ENCODE measurements around the gene NR4A1. TPM values are rescaled to one million over a fixed set of nuclear protein-coding genes. Genes with fewer than 3 reads are reported as not detected.
A peak's percentile ranks its signal among the peaks of the same experiment; 100 is the strongest.

Gene NR4A1
- total and polyA plus RNA-seq, 2 of the 13 experiments (the other 11 are each of a cell fraction or from before 2014, with no cell fraction given) = 5.7 to 15.2 TPM

GRCh38 chr12:52024845-52025230 lies 26.4 kb upstream of the NR4A1 start:
- peak overlapping the region; percentile 93 for H3K4me2 ChIP-seq (ENCODE audit: low read depth, low read length)
- H2AFZ ChIP-seq (ENCODE audit: low read length) = no peak overlapping the region
- ChIA-PET CTCF (ENCODE audit: low intra/inter-chr PET ratio, low total read pairs) (interaction anchor here (1.5 to 8.0 kb wide), 6 partner anchors 22 to 96 kb away, joined by 3 to 99 read pairs (median 46); partner anchors contain the start of gene ATG101), POLR2A (interaction anchor here (0.6 to 2.5 kb wide), 13 partner anchors 14 to 1498 kb away, joined by 3 to 19 read pairs (median 5); partner anchors contain the start of genes ATG101 and NR4A1)
- ATAC-seq (no peak), DNase-seq (ENCODE audit: low spot score) (peak; percentile 44), FAIRE-seq (peak; percentile 59)
- H3K79me2 ChIP-seq (ENCODE audit: insufficient read depth, low read length) = no peaks in the 10 kb centered on the region
- peak overlapping the region; percentile 67 for H3K27ac ChIP-seq (ENCODE audit: extremely low read length, insufficient read depth, low read length)
- H4K20me1 ChIP-seq (ENCODE audit: insufficient read depth, low read length) = no peaks in the 10 kb centered on the region
- peak overlapping the region; percentile 15 to 85 (median 57); a peak in 5 of 6 replicates for H3K4me3 ChIP-seq (replicated peaks in 1 of 3; ENCODE audit: insufficient read depth in 1 of 3, low read depth in 2 of 3, low read length in 3 of 3)
- H3K9ac ChIP-seq (ENCODE audit: insufficient read depth, low read depth, low read length) = peak overlapping the region; percentile 61
- 15% methylated on average over 15 of the region's 15 CpGs for WGBS (ENCODE audit: low lambda C conversion rate)
- intact Hi-C loops (cut with micrococcal nuclease; ENCODE audit: unreplicated experiment) = loop anchor here (1.0 kb wide), 3 partner anchors 44 to 97 kb away; partner anchors contain the start of gene ATG101
- in situ Hi-C loops (cut with HindIII; ENCODE audit: extremely low pct_ligation_motif_present, low pct_unique_long_range_greater_than_20kb) = loop anchor here (5.0 kb wide), 2 partner anchors 57 to 97 kb away; no protein-coding TSS in a partner anchor
- no TSS peak for BruUV-seq (replicated peaks)
- H3K4me1 ChIP-seq (ENCODE audit: insufficient read depth, low read length) = peaks cover 44% of the 10 kb centered on the region
- no peaks in the 10 kb centered on the region for H3K9me3 ChIP-seq (ENCODE audit: low read length)
- no peaks in the 10 kb centered on the region for H3K36me3 ChIP-seq (replicated peaks in 1 of 2; ENCODE audit: control insufficient read depth in 1 of 2, insufficient read depth in 2 of 2, low read length in 2 of 2)
- H3K27me3 ChIP-seq (ENCODE audit: control insufficient read depth in 1 of 2, insufficient read depth in 2 of 2, low read length in 2 of 2) = peaks cover 0 to 1% of the 10 kb centered on the region in 2 experiments; a peak in 2 of 5 replicates
- TF ChIP-seq NFE2 (CRISPR knock-in tag; IDR thresholded peaks at IDR 0.05) = no peak
- TF ChIP-seq NONO (IDR thresholded peaks at IDR 0.05) = no peak
- no peak for TF ChIP-seq NONO (CRISPR knock-in tag; conservative IDR thresholded peaks at IDR 0.05)
- TF ChIP-seq ZNF317 (CRISPR knock-in tag; IDR thresholded peaks at IDR 0.05) = no peak
- TF ChIP-seq, protein P1, sequence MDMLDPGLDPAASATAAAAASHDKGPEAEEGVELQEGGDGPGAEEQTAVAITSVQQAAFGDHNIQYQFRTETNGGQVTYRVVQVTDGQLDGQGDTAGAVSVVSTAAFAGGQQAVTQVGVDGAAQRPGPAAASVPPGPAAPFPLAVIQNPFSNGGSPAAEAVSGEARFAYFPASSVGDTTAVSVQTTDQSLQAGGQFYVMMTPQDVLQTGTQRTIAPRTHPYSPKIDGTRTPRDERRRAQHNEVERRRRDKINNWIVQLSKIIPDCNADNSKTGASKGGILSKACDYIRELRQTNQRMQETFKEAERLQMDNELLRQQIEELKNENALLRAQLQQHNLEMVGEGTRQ (IDR thresholded peaks at IDR 0.05; ENCODE audit: low read depth, low read length) = no peak
- TF ChIP-seq, protein P1 (CRISPR knock-in tag; IDR thresholded peaks at IDR 0.05; ENCODE audit: borderline replicate concordance) = peak; percentile 66; the same call in 1 of the 2 replicates
- no peak for TF ChIP-seq ARNT (IDR thresholded peaks at IDR 0.05)
- TF ChIP-seq THAP11 (CRISPR knock-in tag; IDR thresholded peaks at IDR 0.05) = no peak
- TF ChIP-seq, protein P2, sequence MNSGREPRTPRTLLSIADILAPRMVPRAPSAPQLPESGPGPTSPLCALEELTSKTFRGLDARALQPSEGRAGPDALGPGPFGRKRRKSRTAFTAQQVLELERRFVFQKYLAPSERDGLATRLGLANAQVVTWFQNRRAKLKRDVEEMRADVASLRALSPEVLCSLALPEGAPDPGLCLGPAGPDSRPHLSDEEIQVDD (CRISPR knock-in tag; IDR thresholded peaks at IDR 0.05; ENCODE audit: borderline replicate concordance) = no peak
- TF ChIP-seq, protein P3, sequence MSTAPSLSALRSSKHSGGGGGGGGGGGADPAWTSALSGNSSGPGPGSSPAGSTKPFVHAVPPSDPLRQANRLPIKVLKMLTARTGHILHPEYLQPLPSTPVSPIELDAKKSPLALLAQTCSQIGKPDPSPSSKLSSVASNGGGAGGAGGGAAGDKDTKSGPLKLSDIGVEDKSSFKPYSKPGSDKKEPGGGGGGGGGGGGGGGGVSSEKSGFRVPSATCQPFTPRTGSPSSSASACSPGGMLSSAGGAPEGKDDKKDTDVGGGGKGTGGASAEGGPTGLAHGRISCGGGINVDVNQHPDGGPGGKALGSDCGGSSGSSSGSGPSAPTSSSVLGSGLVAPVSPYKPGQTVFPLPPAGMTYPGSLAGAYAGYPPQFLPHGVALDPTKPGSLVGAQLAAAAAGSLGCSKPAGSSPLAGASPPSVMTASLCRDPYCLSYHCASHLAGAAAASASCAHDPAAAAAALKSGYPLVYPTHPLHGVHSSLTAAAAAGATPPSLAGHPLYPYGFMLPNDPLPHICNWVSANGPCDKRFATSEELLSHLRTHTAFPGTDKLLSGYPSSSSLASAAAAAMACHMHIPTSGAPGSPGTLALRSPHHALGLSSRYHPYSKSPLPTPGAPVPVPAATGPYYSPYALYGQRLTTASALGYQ (CRISPR knock-in tag; IDR thresholded peaks at IDR 0.05) = no peak
- TF ChIP-seq, protein P4, sequence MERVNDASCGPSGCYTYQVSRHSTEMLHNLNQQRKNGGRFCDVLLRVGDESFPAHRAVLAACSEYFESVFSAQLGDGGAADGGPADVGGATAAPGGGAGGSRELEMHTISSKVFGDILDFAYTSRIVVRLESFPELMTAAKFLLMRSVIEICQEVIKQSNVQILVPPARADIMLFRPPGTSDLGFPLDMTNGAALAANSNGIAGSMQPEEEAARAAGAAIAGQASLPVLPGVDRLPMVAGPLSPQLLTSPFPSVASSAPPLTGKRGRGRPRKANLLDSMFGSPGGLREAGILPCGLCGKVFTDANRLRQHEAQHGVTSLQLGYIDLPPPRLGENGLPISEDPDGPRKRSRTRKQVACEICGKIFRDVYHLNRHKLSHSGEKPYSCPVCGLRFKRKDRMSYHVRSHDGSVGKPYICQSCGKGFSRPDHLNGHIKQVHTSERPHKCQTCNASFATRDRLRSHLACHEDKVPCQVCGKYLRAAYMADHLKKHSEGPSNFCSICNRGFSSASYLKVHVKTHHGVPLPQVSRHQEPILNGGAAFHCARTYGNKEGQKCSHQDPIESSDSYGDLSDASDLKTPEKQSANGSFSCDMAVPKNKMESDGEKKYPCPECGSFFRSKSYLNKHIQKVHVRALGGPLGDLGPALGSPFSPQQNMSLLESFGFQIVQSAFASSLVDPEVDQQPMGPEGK (CRISPR knock-in tag; IDR thresholded peaks at IDR 0.05) = no peak
- TF ChIP-seq ATF1 (CRISPR knock-in tag; IDR thresholded peaks at IDR 0.05) = no peak
- TF ChIP-seq HHEX (CRISPR knock-in tag; IDR thresholded peaks at IDR 0.05) = no peak
- no peak for TF ChIP-seq CENPX (CRISPR knock-in tag; IDR thresholded peaks at IDR 0.05)
- no peak for TF ChIP-seq MIXL1 (CRISPR knock-in tag; IDR thresholded peaks at IDR 0.05)
- TF ChIP-seq AHR (CRISPR knock-in tag; IDR thresholded peaks at IDR 0.05) = no peak
- TF ChIP-seq ZNF205 (CRISPR knock-in tag; IDR thresholded peaks at IDR 0.05) = no peak
- TF ChIP-seq ZNF296 (CRISPR knock-in tag; conservative IDR thresholded peaks at IDR 0.05) = no peak

Measured in HepG2 (cell line).